GM21381 (cell line): Measurements from ENCODE around the gene ADRA2C.
"Not testable (repeated sequence)": the region's sequence is repeated elsewhere in the genome, so short reads cannot be mapped to it uniquely, and the experiment has no call there.

Experiments used
- ATAC-seq: cut with Tn5 transposase; IDR thresholded peaks from one replicate; pipeline ENCODE4 v1.9.1; 2021; ENCODE audit warnings: mild to moderate bottlenecking, moderate library complexity; ENCODE audit not compliant: unreplicated experiment

Gene ADRA2C

GRCh38 chr4:3810111-3810680 is 44.0 kb downstream of the ADRA2C start:
- no peak for ATAC-seq

GRCh38 chr4:3810796-3811485 is 44.8 kb downstream of the ADRA2C start:
- no peak for ATAC-seq

- no peak for ATAC-seq
These were observed 45.4 kb downstream of the ADRA2C start for GRCh38 chr4:3811621-3812020.

GRCh38 chr4:3812211-3812934 is 46.2 kb downstream of the ADRA2C start:
- ATAC-seq = no peak

- no peak for ATAC-seq
These were observed 47.2 kb downstream of the ADRA2C start for GRCh38 chr4:3813151-3814052.

- ATAC-seq = no peak
These were observed 47.9 kb downstream of the ADRA2C start for GRCh38 chr4:3814053-3814570.

- ATAC-seq = not testable (repeated sequence)
These were observed 48.7 kb downstream of the ADRA2C start for GRCh38 chr4:3814838-3815237.

- ATAC-seq = no peak
These were observed 50.2 kb downstream of the ADRA2C start for GRCh38 chr4:3816256-3816825.

GRCh38 chr4:3816983-3817960 is 51.1 kb downstream of the ADRA2C start:
- ATAC-seq = no peak
